Activated naive CD8-positive, alpha-beta T cell treated with anti-CD3 and anti-CD28 coated beads, Interleukin-2, amount 50 U/mL, for 24 hours (primary cell): Measurements from ENCODE around the gene SLC25A36.
A peak's percentile ranks its signal among the peaks of the same experiment; 100 is the strongest.
"Not testable (repeated sequence)": the region's sequence is repeated elsewhere in the genome, so short reads cannot be mapped to it uniquely, and the experiment has no call there.

Experiments
- ATAC-seq: fragments of 150-1000 bp; cut with Tn5 transposase; one replicate; pipeline ENCODE4 v1.10.0; 2021
- DNase-seq: peaks from one replicate; pipeline ENCODE4 v3.0.0; 2021
- H3K27ac Mint-ChIP-seq: one replicate; pipeline ENCODE4 v1.8.0; 2021; ENCODE audit warnings: mild to moderate bottlenecking, mixed read lengths
- H3K27me3 Mint-ChIP-seq: one replicate; pipeline ENCODE4 v1.8.0; 2021; ENCODE audit warnings: mixed read lengths
- H3K36me3 Mint-ChIP-seq: one replicate; pipeline ENCODE4 v1.8.0; 2021; ENCODE audit warnings: low read depth, mixed read lengths
- H3K4me1 Mint-ChIP-seq: one replicate; pipeline ENCODE4 v1.8.0; 2021; ENCODE audit warnings: mixed read lengths
- H3K4me3 Mint-ChIP-seq: one replicate; pipeline ENCODE4 v1.8.0; 2021; ENCODE audit warnings: mild to moderate bottlenecking, moderate library complexity, mixed read lengths
- H3K9me3 Mint-ChIP-seq: one replicate; pipeline ENCODE4 v1.8.0; 2021; ENCODE audit warnings: mixed read lengths

Gene SLC25A36

GRCh38 chr3:140948460-140949249 lies 7.0 kb downstream of the SLC25A36 start:
- ATAC-seq (no peak), DNase-seq (no peak)
- Mint-ChIP-seq H3K27ac (no peak overlapping the region), H3K9me3 (no peaks in the 10 kb centered on the region), H3K36me3 (peaks cover 22% of the 10 kb centered on the region), H3K27me3 (no peaks in the 10 kb centered on the region), H3K4me3 (no peak overlapping the region), H3K4me1 (peaks cover 56% of the 10 kb centered on the region)

GRCh38 chr3:140950144-140950543 lies 8.5 kb downstream of the SLC25A36 start:
- ATAC-seq, result no peak
- Mint-ChIP-seq H3K4me1 (peaks cover 48% of the 10 kb centered on the region), H3K9me3 (no peaks in the 10 kb centered on the region), H3K36me3 (peaks cover 20% of the 10 kb centered on the region), H3K27me3 (no peaks in the 10 kb centered on the region), H3K4me3 (no peak overlapping the region), H3K27ac (no peak overlapping the region)
- no peak for DNase-seq

GRCh38 chr3:140950863-140951262 lies 9.2 kb downstream of the SLC25A36 start:
- Mint-ChIP-seq H3K4me3 (no peak overlapping the region), H3K27ac (no peak overlapping the region)

GRCh38 chr3:140951750-140952149 lies 10.1 kb downstream of the SLC25A36 start:
- not testable (repeated sequence) for H3K27me3 Mint-ChIP-seq, H3K9me3 Mint-ChIP-seq, ATAC-seq, DNase-seq, H3K4me3 Mint-ChIP-seq, H3K27ac Mint-ChIP-seq
- Mint-ChIP-seq H3K36me3 (peaks cover 16% of the 10 kb centered on the region), H3K4me1 (peaks cover 40% of the 10 kb centered on the region)

More at GRCh38 chr3:140950863-140951262, 9.2 kb downstream of the SLC25A36 start:
- H3K4me1 Mint-ChIP-seq, result peaks cover 46% of the 10 kb centered on the region
- ATAC-seq, result no peak
- H3K27me3 Mint-ChIP-seq, result no peaks in the 10 kb centered on the region
- no peak for DNase-seq
- peaks cover 19% of the 10 kb centered on the region for H3K36me3 Mint-ChIP-seq
- no peaks in the 10 kb centered on the region for H3K9me3 Mint-ChIP-seq

GRCh38 chr3:140953028-140953960 lies 11.7 kb downstream of the SLC25A36 start:
- Mint-ChIP-seq H3K4me3 (no peak overlapping the region), H3K4me1 (peaks cover 34% of the 10 kb centered on the region), H3K27me3 (no peaks in the 10 kb centered on the region), H3K36me3 (peaks cover 10% of the 10 kb centered on the region), H3K27ac (no peak overlapping the region), H3K9me3 (no peaks in the 10 kb centered on the region)
- peak; percentile 88 for ATAC-seq
- DNase-seq, result no peak

- no peak for ATAC-seq
These were observed 12.9 kb downstream of the SLC25A36 start for GRCh38 chr3:140954576-140954975.

GRCh38 chr3:140955645-140956044 lies 14.0 kb downstream of the SLC25A36 start:
- ATAC-seq, result no peak
- DNase-seq, result no peak
- Mint-ChIP-seq H3K4me1 (peaks cover 23% of the 10 kb centered on the region), H3K4me3 (no peak overlapping the region), H3K27me3 (no peaks in the 10 kb centered on the region), H3K27ac (no peak overlapping the region), H3K9me3 (no peaks in the 10 kb centered on the region), H3K36me3 (peaks cover 18% of the 10 kb centered on the region)

More at GRCh38 chr3:140954576-140954975, 12.9 kb downstream of the SLC25A36 start:
- Mint-ChIP-seq H3K27ac (no peak overlapping the region), H3K9me3 (no peaks in the 10 kb centered on the region), H3K27me3 (no peaks in the 10 kb centered on the region), H3K4me1 (peaks cover 31% of the 10 kb centered on the region), H3K36me3 (peaks cover 13% of the 10 kb centered on the region), H3K4me3 (no peak overlapping the region)
- DNase-seq, result no peak

GRCh38 chr3:140956058-140956835 lies 14.6 kb downstream of the SLC25A36 start:
- no peak for DNase-seq
- Mint-ChIP-seq H3K4me1 (peaks cover 21% of the 10 kb centered on the region), H3K27me3 (no peaks in the 10 kb centered on the region), H3K4me3 (no peak overlapping the region), H3K9me3 (no peaks in the 10 kb centered on the region), H3K27ac (no peak overlapping the region), H3K36me3 (peaks cover 23% of the 10 kb centered on the region)
- ATAC-seq, result no peak

- ATAC-seq, result no peak
- Mint-ChIP-seq H3K27me3 (no peaks in the 10 kb centered on the region), H3K27ac (no peak overlapping the region), H3K9me3 (no peaks in the 10 kb centered on the region), H3K36me3 (peaks cover 22% of the 10 kb centered on the region), H3K4me3 (no peak overlapping the region), H3K4me1 (no peaks in the 10 kb centered on the region)
- no peak for DNase-seq
These were observed 31.2 kb downstream of the SLC25A36 start for GRCh38 chr3:140972833-140973232.

GRCh38 chr3:140974900-140975299 lies 33.3 kb downstream of the SLC25A36 start:
- no peaks in the 10 kb centered on the region for H3K4me1 Mint-ChIP-seq
- H3K4me3 Mint-ChIP-seq, result no peak overlapping the region
- DNase-seq (no peak), ATAC-seq (no peak)
- H3K27me3 Mint-ChIP-seq, result no peaks in the 10 kb centered on the region
- peaks cover 31% of the 10 kb centered on the region for H3K36me3 Mint-ChIP-seq
- H3K9me3 Mint-ChIP-seq, result no peaks in the 10 kb centered on the region
- no peak overlapping the region for H3K27ac Mint-ChIP-seq

GRCh38 chr3:140980663-140981062 lies 39.0 kb downstream of the SLC25A36 start:
- Mint-ChIP-seq H3K4me3 (no peak overlapping the region), H3K9me3 (peaks cover 11% of the 10 kb centered on the region), H3K27me3 (no peaks in the 10 kb centered on the region), H3K36me3 (peaks cover 26% of the 10 kb centered on the region), H3K4me1 (no peaks in the 10 kb centered on the region), H3K27ac (no peak overlapping the region)
- ATAC-seq (no peak), DNase-seq (no peak)

GRCh38 chr3:140987792-140988191 lies 46.2 kb downstream of the SLC25A36 start:
- not testable (repeated sequence) for H3K4me1 Mint-ChIP-seq, H3K27me3 Mint-ChIP-seq, DNase-seq, H3K4me3 Mint-ChIP-seq, ATAC-seq, H3K36me3 Mint-ChIP-seq, H3K27ac Mint-ChIP-seq
- peaks cover 24% of the 10 kb centered on the region for H3K9me3 Mint-ChIP-seq

GRCh38 chr3:140994316-140994715 lies 52.7 kb downstream of the SLC25A36 start:
- no peak for ATAC-seq
- peaks cover 6% of the 10 kb centered on the region for H3K9me3 Mint-ChIP-seq
- H3K36me3 Mint-ChIP-seq, result no peaks in the 10 kb centered on the region
- no peak overlapping the region for H3K4me3 Mint-ChIP-seq
- H3K4me1 Mint-ChIP-seq, result no peaks in the 10 kb centered on the region
- H3K27me3 Mint-ChIP-seq, result peaks cover 3% of the 10 kb centered on the region
- DNase-seq, result no peak
- no peak overlapping the region for H3K27ac Mint-ChIP-seq

- not testable (repeated sequence) for H3K4me1 Mint-ChIP-seq, H3K4me3 Mint-ChIP-seq, ATAC-seq, H3K27ac Mint-ChIP-seq, H3K27me3 Mint-ChIP-seq, DNase-seq, H3K36me3 Mint-ChIP-seq, H3K9me3 Mint-ChIP-seq
These were observed 53.2 kb downstream of the SLC25A36 start for GRCh38 chr3:140994861-140995260.
